T-cell (primary cell): Measurements from ENCODE around the gene RHBG. TPM values are rescaled to one million over a fixed set of nuclear protein-coding genes. Genes with fewer than 3 reads are reported as not detected.

Source experiments
- ATAC-seq, 4 experiments: fragments of 200-7000 bp in 3 of 4; fragments of 150-1000 bp in 1 of 4; cut with Tn5 transposase; replicated peaks in 1 of 4; 1 replicate in 3 of 4; 2 replicates in 1 of 4; pipeline ENCODE4 v1.10.0; 2021; ENCODE audit warnings: moderate library complexity in 3 of 4, mild to moderate bottlenecking in 2 of 4, moderate number of reproducible peaks in 1 of 4
- CTCF ChIA-PET, 2 donors: fragments of 300-600 bp; sonication (Branson Sonifier 250); formaldehyde crosslinking; loops; one replicate each; lab custom pipeline; 2022; ENCODE audit warnings: antibody characterized with exemption in 2 of 2; lab: Charles Lee
- POLR2A ChIA-PET, 2 donors: fragments of 300-600 bp; sonication (Branson Sonifier 250); formaldehyde crosslinking; loops; one replicate each; lab custom pipeline; 2022; ENCODE audit warnings: antibody characterized with exemption in 2 of 2; lab: Charles Lee
- DNase-seq, 35 experiments: peaks; one replicate each; pipeline versions ENCODE4 v3.0.0 to v3.0.0-alpha.2; 2013 to 2023
- H3K27ac ChIP-seq: one replicate; pipeline ENCODE4 v1.5.1; 2013; ENCODE audit warnings: low read length
- H3K27me3 ChIP-seq, 2 experiments: replicated peaks in 1 of 2; 1 replicate in 1 of 2; 2 replicates in 1 of 2; pipeline versions ENCODE4 v1.6.1 to v1.7.0; 2013; ENCODE audit warnings: low read length in 1 of 2, mixed read lengths in 1 of 2; ENCODE audit not compliant: control insufficient read depth in 2 of 2, insufficient read depth in 2 of 2; ENCODE audit errors: extremely low read depth in 1 of 2
- H3K36me3 ChIP-seq, 2 donors: 1 replicate in 1 of 2; 2 replicates in 1 of 2; pipeline versions ENCODE4 v1.6.1 to v1.7.0; 2013; ENCODE audit warnings: low read length in 1 of 2; ENCODE audit not compliant: control insufficient read depth in 2 of 2, insufficient read depth in 1 of 2; ENCODE audit errors: extremely low read depth in 1 of 2
- H3K4me1 ChIP-seq, 2 experiments: 1 replicate in 1 of 2; 2 replicates in 1 of 2; pipeline versions ENCODE4 v1.6.1 to v1.7.0; 2013; ENCODE audit warnings: low read length in 2 of 2, mixed read lengths in 1 of 2; ENCODE audit not compliant: insufficient read depth in 2 of 2, control insufficient read depth in 1 of 2; ENCODE audit errors: extremely low read depth in 1 of 2
- H3K4me3 ChIP-seq, 2 donors: 1 replicate in 1 of 2; 2 replicates in 1 of 2; pipeline versions ENCODE4 v1.5.1 to v1.7.0; 2013; ENCODE audit warnings: mild to moderate bottlenecking in 2 of 2, low read length in 1 of 2, moderate library complexity in 1 of 2; ENCODE audit not compliant: control insufficient read depth in 1 of 2; ENCODE audit errors: extremely low read depth in 1 of 2
- H3K9me3 ChIP-seq: 2 replicates; pipeline ENCODE4 v1.7.0; 2013
- H3K27ac Mint-ChIP-seq, 2 donors: one replicate each; pipeline ENCODE4 v1.8.0; 2020 to 2021; ENCODE audit warnings: mild to moderate bottlenecking in 2 of 2, mixed read lengths in 2 of 2
- H3K27me3 Mint-ChIP-seq, 2 donors: one replicate each; pipeline ENCODE4 v1.8.0; 2021 to 2022; ENCODE audit warnings: mixed read lengths in 2 of 2
- H3K36me3 Mint-ChIP-seq: one replicate; pipeline ENCODE4 v1.8.0; 2021; ENCODE audit warnings: mixed read lengths
- H3K4me1 Mint-ChIP-seq, 3 donors: one replicate each; pipeline ENCODE4 v1.8.0; 2020 to 2022; ENCODE audit warnings: mixed read lengths in 3 of 3, mild to moderate bottlenecking in 1 of 3
- H3K4me3 Mint-ChIP-seq, 3 donors: one replicate each; pipeline ENCODE4 v1.8.0; 2020 to 2022; ENCODE audit warnings: mild to moderate bottlenecking in 3 of 3, mixed read lengths in 3 of 3, moderate library complexity in 3 of 3
- H3K9me3 Mint-ChIP-seq, 3 donors: one replicate each; pipeline ENCODE4 v1.8.0; 2020 to 2022; ENCODE audit warnings: mixed read lengths in 3 of 3
- WGBS: methylation state at CpG from one replicate; pipeline ENCODE4 v1.1.5; 2013; ENCODE audit warnings: missing lambda C conversion rate; ENCODE audit not compliant: insufficient coverage; 5-methylcytosine and 5-hydroxymethylcytosine counted together
- total RNA-seq, 35 experiments: library from RNA in 6 of 35; stranded (reverse) in 6 of 35; fragments of 120-200 nt in 1 of 35; gene quantifications; one replicate each; pipeline versions ENCODE4 v1.2.1 to v1.2.4 and lab custom pipeline; 2013 to 2026

The RHBG gene
- total RNA-seq, 5 donors from 2014 or later (not counting 1 experiment from before 2014, with no cell fraction given): 0.35 TPM; not detected in 4

DNA sequence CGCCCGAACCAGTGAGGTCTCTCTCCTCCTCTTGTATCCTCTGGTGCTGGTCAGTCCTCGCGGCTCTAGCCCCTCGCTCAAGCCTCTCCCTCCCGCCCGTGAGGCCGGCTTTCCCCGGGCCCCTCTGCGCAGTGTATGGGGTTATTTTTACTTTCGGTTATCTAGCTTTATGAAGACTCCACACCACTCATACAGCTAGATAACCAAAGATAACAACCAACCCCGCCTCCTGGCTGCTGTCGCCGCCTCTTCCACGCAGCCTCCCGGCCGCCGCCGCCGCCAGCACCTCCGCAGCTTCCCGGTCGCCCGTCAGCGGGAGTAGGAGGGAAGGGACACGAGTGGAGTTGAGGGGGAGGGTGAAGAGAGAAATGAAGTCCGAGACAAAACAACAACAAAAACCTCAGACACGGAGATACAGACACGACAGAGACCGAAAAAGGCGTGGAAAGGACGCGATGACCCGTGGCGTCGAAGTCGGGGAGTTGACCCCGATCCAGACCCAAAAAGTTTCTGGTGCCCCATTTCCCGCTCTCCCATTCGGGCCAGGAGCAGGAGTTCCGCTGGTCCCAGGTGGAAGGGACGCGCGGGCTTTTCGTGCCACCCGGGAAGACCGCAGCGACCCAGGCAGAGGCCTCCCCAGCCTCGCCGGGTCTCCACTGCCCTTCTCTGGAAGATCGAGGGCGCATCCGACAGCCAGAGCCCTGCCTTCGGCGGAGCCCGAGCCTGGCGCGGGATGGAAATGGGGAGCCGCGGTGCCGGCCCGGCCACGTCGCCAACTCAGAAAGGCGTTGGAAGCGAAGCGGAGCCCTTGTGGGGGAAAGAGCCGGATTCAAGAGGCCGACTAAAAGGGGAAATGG, 51.4 kb downstream of the RHBG start:
- Mint-ChIP-seq H3K4me3 (peak overlapping the region; percentile 87 to 96 (median 90)), H3K4me1 (peaks cover 25 to 29% (median 25%) of the 10 kb centered on the region in 3 donors), H3K27ac (peak overlapping the region in 1 of 2 donors; percentile 53), H3K9me3 (no peaks in the 10 kb centered on the region), H3K27me3 (peaks cover 71 to 77% of the 10 kb centered on the region in 2 donors), H3K36me3 (no peaks in the 10 kb centered on the region)
- POLR2A ChIA-PET: interaction anchor here in 1 of 2 donors (0.9 kb wide), 1 partner anchor 138 kb away, joined by 3 read pairs; the partner anchor contains the start of gene SMG5
- H3K36me3 ChIP-seq: no peaks in the 10 kb centered on the region
- peaks cover 43 to 62% of the 10 kb centered on the region in 2 experiments for H3K27me3 ChIP-seq
- DNase-seq: peak in 31 of 35 experiments; percentile 17 to 75 (median 31)
- no peak overlapping the region for H3K27ac ChIP-seq
- ATAC-seq: peak; percentile 65 to 79 (median 72)
- H3K4me3 ChIP-seq: peak overlapping the region; percentile 54 to 82
- peaks cover 15 to 31% of the 10 kb centered on the region in 2 experiments for H3K4me1 ChIP-seq
- CTCF ChIA-PET: interaction anchor here (0.9 to 2.3 kb wide), 6 partner anchors 11 to 60 kb away, joined by 3 to 24 read pairs (median 4); no protein-coding TSS in a partner anchor
- 8% methylated on average over 37 of the region's 69 CpGs for WGBS
- no peaks in the 10 kb centered on the region for H3K9me3 ChIP-seq

DNA sequence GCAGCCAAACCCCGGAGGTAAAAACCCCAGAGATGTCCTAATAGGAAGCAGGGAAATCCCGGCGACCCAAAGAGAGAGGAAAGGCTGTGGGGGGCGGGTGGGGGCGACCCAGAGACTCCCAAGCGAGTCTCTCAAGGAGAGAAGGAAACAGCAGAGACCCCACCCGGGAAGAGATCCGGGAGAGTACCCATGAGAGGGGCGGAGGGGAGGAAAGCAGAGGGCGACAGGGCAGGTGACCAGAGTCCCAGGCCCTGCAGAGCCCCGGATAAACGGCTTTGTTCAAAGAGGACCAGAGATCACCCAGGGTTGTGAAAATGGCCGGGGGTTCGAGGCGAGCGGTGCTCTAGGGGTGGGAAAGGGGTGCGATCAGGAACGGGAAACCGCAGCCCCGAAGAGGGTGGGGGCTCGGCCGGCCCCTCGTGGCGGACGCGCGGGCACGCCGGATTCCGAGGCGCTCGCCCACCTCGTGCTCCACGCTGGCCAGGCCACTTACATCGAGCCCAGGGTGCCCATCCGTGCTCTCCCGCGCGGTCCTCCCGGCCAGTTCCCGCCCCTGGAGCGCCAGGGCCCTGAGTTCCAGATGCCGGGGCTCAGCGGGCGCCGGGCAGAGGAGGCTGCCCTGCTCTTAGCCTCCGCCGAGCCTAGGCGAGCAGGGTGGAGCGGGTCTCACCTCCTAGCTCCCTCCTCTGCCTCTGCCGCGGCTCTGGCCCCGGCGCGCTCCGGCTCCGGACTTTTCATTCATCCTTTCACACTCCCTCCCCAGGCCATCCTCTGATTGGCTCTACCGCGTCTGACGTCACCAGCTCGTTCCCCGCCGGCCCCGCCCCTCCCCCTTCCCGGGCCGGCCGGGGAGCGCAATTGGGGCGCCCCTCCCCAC, 52.3 kb downstream of the RHBG start:
- 1% methylated on average over 67 of the region's 69 CpGs for WGBS
- no peaks in the 10 kb centered on the region for H3K36me3 ChIP-seq
- Mint-ChIP-seq H3K4me1 (peaks cover 25 to 29% (median 25%) of the 10 kb centered on the region in 3 donors), H3K4me3 (peak overlapping the region; percentile 87 to 96 (median 90)), H3K9me3 (no peaks in the 10 kb centered on the region), H3K27ac (no peak overlapping the region), H3K27me3 (peaks cover 72 to 80% of the 10 kb centered on the region in 2 donors), H3K36me3 (no peaks in the 10 kb centered on the region)
- H3K27ac ChIP-seq: no peak overlapping the region
- ATAC-seq (peak; percentile 67 to 73 (median 72)), DNase-seq (peak; percentile 22 to 79 (median 50))
- CTCF ChIA-PET: interaction anchor here in 1 of 2 donors (0.8 to 1.1 kb wide), 2 partner anchors 24 to 36 kb away, joined by 6 to 7 read pairs; no protein-coding TSS in a partner anchor
- peaks cover 46 to 61% of the 10 kb centered on the region in 2 experiments for H3K27me3 ChIP-seq
- H3K9me3 ChIP-seq: no peaks in the 10 kb centered on the region
- H3K4me1 ChIP-seq: peaks cover 15 to 31% of the 10 kb centered on the region in 2 experiments
- POLR2A ChIA-PET: no interaction called here
- peak overlapping the region; percentile 54 to 82 for H3K4me3 ChIP-seq

DNA sequence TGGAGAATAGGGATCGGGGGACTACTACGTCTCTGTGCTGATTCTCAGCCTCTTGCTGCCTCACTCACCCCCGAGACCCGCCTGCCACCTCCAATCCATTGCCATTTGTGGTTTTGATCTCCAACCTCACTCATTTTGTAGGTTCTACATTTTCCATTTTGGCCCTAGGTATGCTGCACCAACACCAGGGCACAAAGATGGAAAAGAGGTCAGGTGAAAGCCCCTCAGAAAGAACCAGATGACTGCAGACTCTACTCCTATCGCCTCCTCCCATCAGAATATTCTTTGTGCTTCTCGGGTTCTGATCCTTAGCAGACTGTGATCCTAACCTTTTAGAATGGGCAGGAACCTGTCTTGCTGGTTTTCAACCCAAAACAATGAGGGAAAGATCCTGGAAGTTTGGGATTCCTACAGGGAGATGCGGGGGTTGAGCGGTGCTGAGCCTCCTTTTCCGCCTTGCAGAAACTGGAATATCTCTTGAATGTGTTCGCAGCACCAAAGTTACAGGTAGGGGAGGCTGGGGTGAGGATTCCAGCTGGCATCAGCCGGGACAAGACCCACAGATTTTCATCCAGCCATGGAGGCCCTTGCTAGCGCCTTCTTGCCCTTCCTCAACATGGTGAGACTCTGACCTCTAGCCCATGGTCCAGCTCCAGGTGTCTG, 53.1 kb downstream of the RHBG start:
- H3K36me3 ChIP-seq: no peaks in the 10 kb centered on the region
- POLR2A ChIA-PET: interaction anchor here in 1 of 2 donors (0.6 kb wide), 1 partner anchor 1916 kb away, joined by 3 read pairs; no protein-coding TSS in a partner anchor
- H3K9me3 ChIP-seq: no peaks in the 10 kb centered on the region
- CTCF ChIA-PET: interaction anchor here in 1 of 2 donors (0.8 to 1.2 kb wide), 3 partner anchors 24 to 36 kb away, joined by 5 to 7 read pairs (median 6); no protein-coding TSS in a partner anchor
- H3K27me3 ChIP-seq: peaks cover 49 to 65% of the 10 kb centered on the region in 2 experiments
- WGBS: 14% methylated on average over 8 of the region's 12 CpGs
- peak overlapping the region in 1 of 2 donors; percentile 6 for H3K27ac Mint-ChIP-seq
- ATAC-seq (no peak), DNase-seq (no peak)
- peaks cover 25 to 29% (median 25%) of the 10 kb centered on the region in 3 donors for H3K4me1 Mint-ChIP-seq
- peak overlapping the region; percentile 54 to 82 for H3K4me3 ChIP-seq
- no peak overlapping the region for H3K27ac ChIP-seq
- peak overlapping the region; percentile 66 to 96 (median 76) for H3K4me3 Mint-ChIP-seq
- peaks cover 15 to 31% of the 10 kb centered on the region in 2 experiments for H3K4me1 ChIP-seq
- H3K9me3 Mint-ChIP-seq: no peaks in the 10 kb centered on the region
- peaks cover 73 to 85% of the 10 kb centered on the region in 2 donors for H3K27me3 Mint-ChIP-seq
- H3K36me3 Mint-ChIP-seq: no peaks in the 10 kb centered on the region

DNA sequence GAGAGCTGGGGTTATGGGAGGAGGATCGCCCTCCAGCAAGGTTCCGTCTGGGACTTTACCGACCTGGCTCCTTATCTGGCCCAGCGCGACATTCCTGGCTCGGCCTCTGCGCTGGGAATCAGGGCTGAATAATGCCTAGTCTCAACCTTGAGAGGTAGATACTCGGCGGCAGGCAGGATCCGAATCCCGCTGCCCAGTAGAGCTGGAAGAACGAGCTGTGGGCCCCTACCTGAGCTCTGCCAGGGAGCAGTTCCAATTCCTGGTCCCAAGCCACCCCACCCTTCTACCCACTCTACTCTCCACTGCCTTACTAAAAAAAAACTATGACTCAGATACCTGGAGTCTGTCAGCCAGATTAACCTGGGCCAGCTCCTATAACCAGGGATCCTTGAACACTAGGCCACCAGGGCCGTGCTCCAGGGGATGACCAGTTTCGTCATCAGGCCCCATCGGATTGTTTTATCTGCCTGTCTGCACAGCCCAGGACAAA, 53.6 kb downstream of the RHBG start:
- Mint-ChIP-seq H3K4me1 (peaks cover 25 to 29% (median 25%) of the 10 kb centered on the region in 3 donors), H3K4me3 (peak overlapping the region in 1 of 3 donors; percentile 96), H3K27me3 (peaks cover 73 to 90% of the 10 kb centered on the region in 2 donors), H3K9me3 (no peaks in the 10 kb centered on the region), H3K36me3 (no peaks in the 10 kb centered on the region), H3K27ac (no peak overlapping the region)
- no peaks in the 10 kb centered on the region for H3K9me3 ChIP-seq
- no peak overlapping the region for H3K4me3 ChIP-seq
- DNase-seq (no peak), ATAC-seq (no peak)
- H3K27me3 ChIP-seq: peaks cover 44 to 65% of the 10 kb centered on the region in 2 experiments
- WGBS: 38% methylated on average over 14 of the region's 15 CpGs
- ChIA-PET POLR2A (interaction anchor here in 1 of 2 donors (0.6 kb wide), 1 partner anchor 1917 kb away, joined by 3 read pairs; no protein-coding TSS in a partner anchor), CTCF (interaction anchor here in 1 of 2 donors (0.8 to 1.2 kb wide), 2 partner anchors 23 to 37 kb away, joined by 3 to 5 read pairs; no protein-coding TSS in a partner anchor)
- H3K36me3 ChIP-seq: no peaks in the 10 kb centered on the region
- no peak overlapping the region for H3K27ac ChIP-seq
- peaks cover 15 to 31% of the 10 kb centered on the region in 2 experiments for H3K4me1 ChIP-seq

DNA sequence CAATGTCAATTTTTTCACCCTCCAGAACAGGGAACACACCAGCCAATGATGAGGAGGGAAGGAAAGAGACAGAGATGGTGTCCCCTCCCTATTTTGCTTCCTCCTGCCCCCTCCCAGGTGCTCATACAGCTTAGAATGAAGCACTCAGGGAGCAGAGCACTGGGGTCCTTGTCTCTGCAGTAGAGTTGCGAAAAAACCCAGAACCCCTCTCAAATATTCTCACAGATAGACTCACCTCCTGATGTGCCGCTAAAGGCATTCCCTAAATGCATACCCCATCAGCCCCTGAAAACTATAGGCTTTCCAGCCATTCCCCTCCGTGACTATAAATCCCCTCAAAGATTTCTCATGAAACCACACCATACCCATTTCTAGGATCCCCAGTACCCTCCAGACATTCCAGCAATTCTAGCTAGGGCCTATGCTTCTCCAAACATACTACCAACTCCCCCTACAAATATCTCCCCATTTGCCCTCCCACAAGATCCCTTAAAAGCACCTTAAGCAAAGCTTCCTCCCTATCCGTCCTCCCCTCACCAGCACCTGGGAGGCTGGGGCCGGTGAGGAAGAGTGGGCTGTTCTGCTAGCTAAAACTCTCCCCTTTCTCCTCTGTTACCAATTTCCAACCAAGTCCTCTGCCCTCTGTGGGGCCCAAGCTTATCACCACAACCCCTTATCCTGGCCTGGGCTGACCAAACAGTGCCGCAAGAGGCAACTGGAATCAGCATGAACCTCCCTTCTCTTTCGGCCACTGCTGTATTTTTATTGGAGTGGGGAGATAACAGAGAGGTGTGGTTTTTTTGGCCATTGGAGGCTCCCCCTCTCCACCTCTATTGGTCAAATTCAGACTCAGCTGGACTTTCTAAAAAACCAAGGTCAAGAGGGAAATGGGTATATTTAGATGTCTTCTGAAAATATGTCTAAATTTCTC, 54.7 kb downstream of the RHBG start:
- no peak overlapping the region for H3K4me3 Mint-ChIP-seq
- DNase-seq (no peak), ATAC-seq (no peak)
- CTCF ChIA-PET: interaction anchor here in 1 of 2 donors (0.8 kb wide), 1 partner anchor 22 kb away, joined by 3 read pairs; no protein-coding TSS in a partner anchor
- POLR2A ChIA-PET: no interaction called here
- Histone ChIP-seq H3K9me3 (no peaks in the 10 kb centered on the region), H3K36me3 (no peaks in the 10 kb centered on the region), H3K27me3 (peaks cover 36 to 71% of the 10 kb centered on the region in 2 experiments), H3K4me3 (no peak overlapping the region), H3K27ac (no peak overlapping the region), H3K4me1 (peaks cover 15 to 31% of the 10 kb centered on the region in 2 experiments)
- peaks cover 25 to 29% (median 25%) of the 10 kb centered on the region in 3 donors for H3K4me1 Mint-ChIP-seq
- no peaks in the 10 kb centered on the region for H3K36me3 Mint-ChIP-seq
- 59% methylated on average over 5 of the region's 7 CpGs for WGBS
- no peaks in the 10 kb centered on the region for H3K9me3 Mint-ChIP-seq
- H3K27ac Mint-ChIP-seq: no peak overlapping the region
- H3K27me3 Mint-ChIP-seq: peaks cover 74 to 90% of the 10 kb centered on the region in 2 donors
